HG03378 (cell line): ENCODE results near the gene ANKH.

ENCODE experiments used
- ATAC-seq: cut with Tn5 transposase; IDR thresholded peaks from one replicate; pipeline ENCODE4 v1.9.1; 2021; ENCODE audit warnings: mild to moderate bottlenecking, moderate library complexity; ENCODE audit not compliant: unreplicated experiment

ANKH gene

GRCh38 chr5:14669975-14670374, 201.6 kb downstream of the ANKH start:
- ATAC-seq, result no peak

GRCh38 chr5:14669415-14669814, 202.2 kb downstream of the ANKH start:
- ATAC-seq, result no peak

DNA sequence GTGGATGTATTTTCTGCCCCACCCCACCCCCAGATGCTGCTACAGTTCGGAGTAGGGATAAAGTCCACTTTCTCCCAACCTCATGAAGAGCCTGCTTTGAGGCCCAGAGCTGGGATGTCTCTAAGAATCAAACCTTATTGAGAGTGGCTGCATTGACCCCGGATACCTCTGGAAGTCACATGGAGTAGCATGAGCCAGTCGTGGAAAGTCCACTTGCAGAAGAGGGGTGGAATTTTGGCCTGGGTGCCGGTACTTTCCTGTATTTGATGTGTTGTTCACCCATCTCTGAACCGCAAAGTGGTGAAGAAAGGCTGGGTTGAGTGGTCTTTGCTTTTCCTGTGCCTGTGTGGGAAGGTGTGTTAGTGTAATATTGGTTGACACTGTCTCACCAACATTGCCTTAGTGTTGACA, 203.4 kb downstream of the ANKH start:
- ATAC-seq, result peak; percentile 17

GRCh38 chr5:14667770-14668169, 203.8 kb downstream of the ANKH start:
- ATAC-seq, result no peak

- no peak for ATAC-seq
Measured at GRCh38 chr5:14667290-14667689, 204.3 kb downstream of the ANKH start.

- ATAC-seq, result no peak
Measured at GRCh38 chr5:14666357-14666756, 205.2 kb downstream of the ANKH start.

DNA sequence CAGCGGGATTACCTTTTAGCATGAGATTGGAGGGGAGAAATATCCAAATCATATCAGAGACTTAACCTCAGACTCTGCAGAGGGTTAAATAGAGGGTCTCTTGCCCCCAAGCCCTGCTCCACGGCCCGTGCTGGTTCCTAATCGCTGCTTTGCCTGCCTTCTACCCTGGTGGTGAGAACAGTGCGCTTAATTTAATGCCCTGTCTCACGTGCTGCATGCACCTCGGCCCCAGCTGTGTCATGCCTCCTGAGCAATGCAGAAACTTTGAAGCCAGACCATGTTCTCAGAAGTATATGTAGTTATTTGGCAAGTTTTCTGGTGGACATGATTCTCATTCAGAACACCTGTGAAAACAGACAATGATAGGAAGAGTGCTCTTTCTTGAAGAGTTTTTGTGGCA, 205.6 kb downstream of the ANKH start:
- ATAC-seq, result peak; percentile 37

DNA sequence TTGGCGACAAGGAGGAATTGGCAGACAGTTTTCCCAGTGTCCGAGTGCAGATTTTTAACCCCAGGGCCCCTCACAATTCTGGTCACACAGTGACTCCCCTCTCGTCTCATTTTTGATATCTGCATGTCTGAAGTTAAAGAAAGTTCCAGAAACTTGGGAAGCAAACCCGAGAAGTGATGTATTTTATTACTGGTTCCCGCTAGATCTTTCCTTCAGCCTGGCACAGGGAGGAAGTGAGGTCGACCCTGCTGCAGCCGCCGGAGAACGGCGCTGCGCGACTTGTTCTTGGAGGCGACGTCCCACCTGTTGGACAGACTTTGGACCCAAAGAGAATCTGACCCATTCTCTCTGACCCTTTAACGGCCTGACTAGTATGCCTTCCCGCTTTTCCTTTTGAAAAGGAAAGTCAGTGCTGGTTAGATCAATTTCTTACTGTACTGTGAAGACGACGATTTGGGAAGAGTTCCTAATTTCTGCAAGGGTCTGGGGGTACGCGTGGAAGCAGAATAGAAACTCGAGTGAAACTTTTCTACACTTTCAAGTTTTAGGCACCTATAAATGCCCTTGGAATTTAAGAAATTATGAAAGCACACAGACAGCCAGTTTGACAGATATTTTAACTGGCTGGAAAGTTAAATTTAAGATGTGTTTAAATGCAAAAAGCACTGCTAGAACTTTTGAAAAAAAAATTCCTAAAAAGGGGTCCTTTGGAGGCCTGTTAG, 206.3 kb downstream of the ANKH start:
- ATAC-seq, result no peak

DNA sequence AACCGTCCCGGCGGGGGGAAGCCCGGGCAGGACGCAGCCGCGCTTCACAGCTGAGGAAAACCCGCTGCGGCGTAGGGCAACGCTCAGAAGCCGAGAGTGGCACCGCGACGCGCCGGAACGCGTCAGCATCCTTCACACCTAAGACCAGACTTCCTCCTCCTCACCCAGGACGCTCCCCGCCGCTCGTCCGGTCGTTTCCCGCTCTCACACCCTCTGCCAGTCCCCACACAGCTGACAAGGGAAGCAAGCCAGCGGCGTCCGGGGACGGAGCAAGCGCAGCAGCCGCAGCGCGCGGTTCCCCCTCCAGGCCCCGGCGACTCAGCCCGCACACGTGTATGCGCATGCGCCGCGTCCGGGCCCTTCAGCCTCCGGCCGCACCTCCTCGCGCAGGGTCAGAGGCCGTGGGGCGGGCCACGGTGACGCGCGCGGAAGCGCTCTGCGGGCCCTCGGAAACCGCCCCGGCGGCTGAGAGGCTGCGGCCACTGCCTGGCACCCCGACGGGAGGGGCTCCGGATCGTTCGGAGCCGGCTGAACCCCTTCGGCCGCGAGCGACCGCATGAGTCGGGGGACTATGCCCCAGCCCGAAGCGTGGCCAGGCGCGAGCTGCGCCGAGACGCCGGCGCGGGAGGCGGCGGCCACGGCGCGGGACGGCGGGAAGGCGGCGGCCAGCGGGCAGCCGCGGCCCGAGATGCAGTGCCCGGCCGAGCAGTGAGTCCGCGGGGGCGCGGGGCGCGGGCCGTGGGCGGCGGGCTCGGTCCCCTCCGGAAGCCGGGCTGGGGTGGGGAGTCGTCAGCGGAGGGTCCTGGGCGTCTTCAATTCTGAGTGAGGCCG, 207.1 kb downstream of the ANKH start, which contains the start of gene OTULIN:
OTULIN (plus strand) TSS at position 449 of the 831 bp plus-strand sequence; CDS start at position 557, 108 bp downstream.
- ATAC-seq, result peak; percentile 50

DNA sequence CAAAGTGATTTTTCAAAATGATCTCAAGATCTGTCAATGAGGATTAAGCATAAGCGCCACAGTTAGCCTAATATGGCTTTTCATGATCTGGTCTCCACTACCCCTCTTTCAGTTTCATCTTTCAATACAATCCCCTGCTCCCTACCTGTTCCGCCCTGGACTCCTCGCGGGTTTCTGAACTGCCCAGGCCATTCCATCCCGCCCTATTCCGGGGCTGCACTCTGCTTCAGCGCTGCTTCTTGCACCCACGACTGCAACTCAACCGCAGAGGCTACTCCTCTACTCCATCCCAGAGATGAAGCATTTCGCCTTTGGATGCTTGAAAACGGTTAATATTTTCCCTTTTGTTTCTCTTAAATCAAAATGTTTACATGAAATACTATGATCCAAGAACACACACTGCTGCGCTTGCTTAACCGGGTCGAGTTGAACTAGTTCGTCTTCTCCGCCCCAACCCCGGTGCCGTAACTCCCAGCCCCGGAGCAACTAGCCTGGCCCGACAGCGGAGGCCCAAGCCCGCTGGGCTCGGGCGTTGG, 207.8 kb downstream of the ANKH start:
- peak; percentile 22 for ATAC-seq

- no peak for ATAC-seq
Measured at GRCh38 chr5:14662721-14663260, 208.8 kb downstream of the ANKH start.

GRCh38 chr5:14660833-14661232, 210.7 kb downstream of the ANKH start:
- no peak for ATAC-seq

DNA sequence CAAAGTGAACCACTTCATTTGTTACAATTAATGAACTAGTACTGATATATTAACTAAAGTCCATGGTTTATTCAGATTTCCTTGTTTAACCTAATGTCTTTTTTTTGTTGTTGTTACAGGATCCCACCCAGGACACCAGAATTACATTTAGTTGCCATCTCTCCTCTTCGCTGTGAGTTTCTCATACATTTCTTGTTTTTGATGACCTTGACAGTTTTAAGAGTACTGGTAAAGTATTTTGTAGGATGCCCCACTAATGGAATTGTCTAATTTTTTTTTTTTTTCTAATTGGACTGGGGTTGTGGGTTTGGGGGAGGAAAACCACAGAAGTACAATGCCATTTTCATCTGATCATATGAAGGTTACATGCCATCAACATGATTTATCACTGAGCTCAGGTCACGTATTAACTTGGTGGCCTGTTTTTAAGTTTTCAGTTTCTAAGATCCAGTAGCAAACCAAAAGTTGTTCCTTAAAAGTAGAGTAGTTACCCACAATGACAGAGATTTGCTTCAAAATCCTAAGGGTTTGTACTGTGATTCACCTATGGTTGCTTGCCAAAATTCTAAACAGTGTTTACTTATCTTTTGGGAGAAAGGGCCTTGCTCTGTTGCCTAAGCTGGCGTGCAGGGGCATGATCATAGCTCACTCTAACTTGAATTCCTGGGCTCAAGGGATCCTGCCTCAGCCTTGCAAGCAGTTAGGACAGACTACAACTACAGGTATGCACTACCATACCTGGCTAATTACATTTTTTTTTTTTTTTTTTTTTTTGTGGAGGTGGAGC, 211.6 kb downstream of the ANKH start:
- ATAC-seq, result no peak

- ATAC-seq, result no peak
Measured at GRCh38 chr5:14656898-14657297, 214.7 kb downstream of the ANKH start.

DNA sequence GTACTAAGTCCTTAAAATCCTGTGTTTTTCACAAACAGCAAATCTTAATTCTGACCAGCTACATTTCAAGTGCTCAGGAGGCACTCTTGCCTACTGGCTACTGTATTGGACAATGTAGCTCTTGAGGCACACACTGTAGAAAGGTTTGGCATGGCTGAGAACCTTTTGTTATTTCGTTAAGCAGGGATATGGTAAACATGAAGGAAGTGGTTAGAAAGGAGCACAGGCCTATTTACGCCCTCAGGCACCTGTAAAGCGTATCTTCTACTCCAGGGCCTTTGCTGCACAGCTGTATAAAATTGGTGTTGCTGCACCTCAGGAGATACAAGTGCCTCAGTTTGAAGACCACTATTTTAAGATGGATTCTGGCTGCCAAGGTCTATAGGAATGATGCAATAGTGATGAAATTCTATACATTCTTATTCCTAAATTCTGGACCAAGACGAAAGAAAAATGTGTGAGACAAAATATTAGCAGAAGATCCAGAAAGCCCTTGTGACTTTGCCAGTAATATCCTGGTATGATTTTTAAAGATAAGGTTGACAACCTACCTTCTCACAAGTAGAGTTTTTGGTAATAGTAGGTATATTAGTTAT, 216.3 kb downstream of the ANKH start:
- no peak for ATAC-seq
